Transverse colon (tissue), 4 donors: Measurements from ENCODE around the gene PSD.

Source experiments
- POLR2A ChIP-seq: fragments of 450-650 bp; IDR thresholded peaks from one replicate; pipeline ENCODE4 v1.6.1; 2016; ENCODE audit warnings: antibody characterized with exemption, mild to moderate bottlenecking, moderate library complexity
- POLR2AphosphoS5 ChIP-seq, 3 donors: sonication (generic); formaldehyde crosslinking; IDR thresholded peaks; one replicate each; pipeline ENCODE4 v1.6.1; 2016; ENCODE audit warnings: antibody characterized with exemption in 3 of 3
- TF ChIP-seq, protein P1 (sequence below), 5 experiments: fragments of 200-600 bp in 3 of 5; fragments of 450-650 bp in 2 of 5; sonication (generic) in 3 of 5; IDR thresholded peaks; 1 replicate in 2 of 5; 2 replicates in 3 of 5; pipeline ENCODE4 v1.5.1; 2016 to 2017; ENCODE audit warnings: antibody characterized with exemption in 5 of 5, inconsistent platforms in 3 of 5, mild to moderate bottlenecking in 2 of 5, moderate library complexity in 1 of 5

DNA sequence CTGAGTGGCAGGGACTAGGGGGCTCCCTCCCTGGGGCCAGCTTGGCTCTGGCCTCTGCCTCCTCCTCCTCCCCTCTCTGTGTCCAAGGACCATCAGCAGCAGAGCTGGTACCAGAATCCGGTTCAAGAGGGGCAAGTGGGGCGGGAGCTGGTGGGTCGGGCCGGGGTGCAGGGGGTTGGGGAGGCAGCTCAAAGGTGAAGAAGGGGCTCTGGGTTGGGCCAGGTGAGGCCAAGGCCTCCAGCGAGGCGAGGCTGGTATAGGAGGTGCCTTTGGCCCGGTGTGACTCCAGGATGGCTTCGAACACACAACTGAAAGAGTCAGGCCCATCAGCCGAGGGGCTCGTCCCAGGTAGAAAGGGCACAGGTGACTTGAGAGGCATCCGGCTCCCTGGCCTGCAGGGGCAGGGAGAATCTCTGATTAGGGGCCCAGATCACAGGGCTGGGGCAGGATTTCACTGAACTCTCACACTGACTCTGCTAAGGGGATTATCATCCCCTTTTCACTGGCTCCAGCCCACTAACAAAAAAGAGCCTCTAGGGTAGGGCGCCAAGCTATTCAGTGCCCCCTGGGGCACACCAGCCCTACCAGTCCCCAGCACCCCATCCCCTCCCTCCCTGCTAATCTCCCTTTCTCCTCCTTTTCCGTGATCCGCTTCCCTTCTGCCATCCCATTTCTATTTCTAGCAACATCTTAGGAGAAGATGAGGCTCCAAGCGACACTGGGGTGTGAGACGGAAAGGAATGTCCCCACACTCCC, 4.6 kb downstream of the PSD start:
- TF ChIP-seq, protein P1, sequence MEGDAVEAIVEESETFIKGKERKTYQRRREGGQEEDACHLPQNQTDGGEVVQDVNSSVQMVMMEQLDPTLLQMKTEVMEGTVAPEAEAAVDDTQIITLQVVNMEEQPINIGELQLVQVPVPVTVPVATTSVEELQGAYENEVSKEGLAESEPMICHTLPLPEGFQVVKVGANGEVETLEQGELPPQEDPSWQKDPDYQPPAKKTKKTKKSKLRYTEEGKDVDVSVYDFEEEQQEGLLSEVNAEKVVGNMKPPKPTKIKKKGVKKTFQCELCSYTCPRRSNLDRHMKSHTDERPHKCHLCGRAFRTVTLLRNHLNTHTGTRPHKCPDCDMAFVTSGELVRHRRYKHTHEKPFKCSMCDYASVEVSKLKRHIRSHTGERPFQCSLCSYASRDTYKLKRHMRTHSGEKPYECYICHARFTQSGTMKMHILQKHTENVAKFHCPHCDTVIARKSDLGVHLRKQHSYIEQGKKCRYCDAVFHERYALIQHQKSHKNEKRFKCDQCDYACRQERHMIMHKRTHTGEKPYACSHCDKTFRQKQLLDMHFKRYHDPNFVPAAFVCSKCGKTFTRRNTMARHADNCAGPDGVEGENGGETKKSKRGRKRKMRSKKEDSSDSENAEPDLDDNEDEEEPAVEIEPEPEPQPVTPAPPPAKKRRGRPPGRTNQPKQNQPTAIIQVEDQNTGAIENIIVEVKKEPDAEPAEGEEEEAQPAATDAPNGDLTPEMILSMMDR (IDR thresholded peaks at IDR 0.05) = no peak
- no peak for TF ChIP-seq POLR2AphosphoS5 (IDR thresholded peaks at IDR 0.05)
- TF ChIP-seq POLR2A = no peak
